ENCODE measurements around the gene BTBD19.

GRCh38 chr1:44834328-44834727 lies 26.0 kb downstream of the BTBD19 start:
- TF ChIP-seq POLR2A (IDR thresholded peaks at IDR 0.05) (no peak), CTCF (IDR thresholded peaks at IDR 0.05) (no peak)

Measured in body of pancreas (tissue), 4 donors.